ENCODE measurements around the gene ZC4H2.
"Not testable (repeated sequence)": the region's sequence is repeated elsewhere in the genome, so short reads cannot be mapped to it uniquely, and the experiment has no call there.

ZC4H2 gene

GRCh38 chrX:64975989-64976672 is at the start of gene ZC4H2:
Gene ZC4H2 (minus strand): TSS chrX:64976450. CDS start chrX:64976377, 73 bp downstream.
- DNase-seq, result peak; percentile 60 to 71

- no peak for DNase-seq
These were observed 41.2 kb upstream of the ZC4H2 start for GRCh38 chrX:65017451-65017850.

GRCh38 chrX:65014230-65014629 is 38.0 kb upstream of the ZC4H2 start:
- DNase-seq, result no peak

- DNase-seq, result no peak
These were observed 33.2 kb upstream of the ZC4H2 start for GRCh38 chrX:65009459-65009858.

GRCh38 chrX:65002208-65002607 is 26.0 kb upstream of the ZC4H2 start:
- DNase-seq, result not testable (repeated sequence)

GRCh38 chrX:64996805-64997204 is 20.6 kb upstream of the ZC4H2 start:
- DNase-seq, result no peak

- DNase-seq, result no peak
These were observed 18.0 kb upstream of the ZC4H2 start for GRCh38 chrX:64994131-64994798.

GRCh38 chrX:64977830-64978229 is 1.6 kb upstream of the ZC4H2 start:
- no peak for DNase-seq

- no peak for DNase-seq
These were observed 801 bp upstream of the ZC4H2 start for GRCh38 chrX:64977051-64977450.

GRCh38 chrX:64976673-64977040 is 407 bp upstream of the ZC4H2 start:
- no peak for DNase-seq

GRCh38 chrX:64975491-64975890 is 759 bp downstream of the ZC4H2 start:
- DNase-seq, result peak; percentile 35 to 43

GRCh38 chrX:64925480-64925879 is 50.8 kb downstream of the ZC4H2 start:
- DNase-seq, result no peak

- DNase-seq, result no peak
These were observed 68.1 kb downstream of the ZC4H2 start for GRCh38 chrX:64908121-64908520.

- DNase-seq, result peak; percentile 67 to 69
These were observed 81.7 kb downstream of the ZC4H2 start for GRCh38 chrX:64894454-64895038.

- no peak for DNase-seq
These were observed 90.4 kb downstream of the ZC4H2 start for GRCh38 chrX:64885850-64886249.

- not testable (repeated sequence) for DNase-seq
These were observed 97.5 kb downstream of the ZC4H2 start for GRCh38 chrX:64878709-64879108.

GRCh38 chrX:64867217-64867616 is 109.0 kb downstream of the ZC4H2 start:
- no peak for DNase-seq

Measured in activated T-cell treated with anti-CD3 and anti-CD28 coated beads, Interleukin-2, amount 50 U/mL, for 48 hours (primary cell).